Neural progenitor cell (in vitro differentiated cells): ENCODE data around the gene AUTS2. TPM values are rescaled to one million over a fixed set of nuclear protein-coding genes. Genes with fewer than 3 reads are reported as not detected.

ENCODE experiments used
- DNase-seq: peaks from one replicate; pipeline ENCODE4 v3.0.0-alpha.2; 2016; ENCODE audit warnings: low spot score
- H2AFZ ChIP-seq: fragments of 200-600 bp; sonication (generic); replicated peaks from 2 replicates; pipeline ENCODE4 v1.6.1; 2016; ENCODE audit warnings: antibody characterized with exemption
- H3F3A ChIP-seq: fragments of 200-600 bp; sonication (generic); 2 replicates; pipeline ENCODE4 v1.6.1; 2016; ENCODE audit warnings: antibody characterized with exemption, low read depth
- H3K27ac ChIP-seq: fragments of 200-600 bp; sonication (generic); 2 replicates; pipeline ENCODE4 v1.5.1; 2016; ENCODE audit warnings: mild to moderate bottlenecking
- H3K27me3 ChIP-seq: fragments of 200-600 bp; sonication (generic); 2 replicates; pipeline ENCODE4 v1.6.1; 2016; ENCODE audit warnings: mild to moderate bottlenecking, moderate library complexity
- H3K36me3 ChIP-seq: fragments of 200-600 bp; sonication (generic); 2 replicates; pipeline ENCODE4 v1.5.1; 2016
- H3K4me1 ChIP-seq: fragments of 200-600 bp; sonication (generic); 2 replicates; pipeline ENCODE4 v1.6.1; 2016; ENCODE audit warnings: mixed run types
- H3K4me2 ChIP-seq: fragments of 200-600 bp; sonication (generic); 2 replicates; pipeline ENCODE4 v1.6.1; 2016
- H3K4me3 ChIP-seq: fragments of 200-600 bp; sonication (generic); 2 replicates; pipeline ENCODE4 v1.5.1; 2016
- H3K79me2 ChIP-seq: fragments of 200-600 bp; sonication (generic); 2 replicates; pipeline ENCODE4 v1.6.1; 2016; ENCODE audit warnings: low read depth
- H3K9ac ChIP-seq: fragments of 200-600 bp; sonication (generic); 2 replicates; pipeline ENCODE4 v1.6.1; 2016
- H3K9me3 ChIP-seq: fragments of 200-600 bp; sonication (generic); 2 replicates; pipeline ENCODE4 v1.5.1; 2016; ENCODE audit warnings: low read depth
- H4K20me1 ChIP-seq: fragments of 200-600 bp; sonication (generic); 2 replicates; pipeline ENCODE4 v1.6.1; 2016; ENCODE audit warnings: low read depth
- H3K27ac Mint-ChIP-seq: 3 replicates; pipeline ENCODE4 v1.8.0; 2021; ENCODE audit warnings: mixed read lengths
- H3K27me3 Mint-ChIP-seq: 2 replicates; pipeline ENCODE4 v1.8.0; 2022; ENCODE audit warnings: low read depth, mild to moderate bottlenecking, inconsistent platforms, moderate library complexity, mixed read lengths; ENCODE audit not compliant: insufficient read depth
- H3K36me3 Mint-ChIP-seq: 3 replicates; pipeline ENCODE4 v1.8.0; 2021; ENCODE audit warnings: mixed read lengths
- H3K4me1 Mint-ChIP-seq: 3 replicates; pipeline ENCODE4 v1.8.0; 2021; ENCODE audit warnings: mixed read lengths
- H3K4me3 Mint-ChIP-seq: 3 replicates; pipeline ENCODE4 v1.8.0; 2021; ENCODE audit warnings: mild to moderate bottlenecking, moderate library complexity, mixed read lengths
- H3K9me3 Mint-ChIP-seq: 3 replicates; pipeline ENCODE4 v1.8.0; 2020; ENCODE audit warnings: mixed read lengths
- CTCF ChIP-seq: fragments of 200-600 bp; sonication (generic); IDR thresholded peaks from 2 replicates; pipeline ENCODE4 v1.5.1; 2017; ENCODE audit warnings: antibody characterized with exemption, mild to moderate bottlenecking
- EZH2 ChIP-seq: fragments of 200-600 bp; sonication (generic); IDR thresholded peaks from 2 replicates; pipeline ENCODE4 v1.6.1; 2017; ENCODE audit warnings: antibody characterized with exemption, mild to moderate bottlenecking, moderate library complexity
- EZH2phosphoT487 ChIP-seq: fragments of 200-600 bp; sonication (generic); IDR thresholded peaks from 2 replicates; pipeline ENCODE4 v1.6.1; 2017; ENCODE audit warnings: antibody characterized with exemption
- total RNA-seq: library from RNA; depleted of rRNA; stranded (reverse); fragments of >200 nt; gene quantifications from 2 replicates; pipeline ENCODE4 v1.2.3, GENCODE V29; 2015; ENCODE audit warnings: low replicate concordance

AUTS2 gene
- total RNA-seq, 1 donor from 2014 or later: 50.0 TPM

GRCh38 chr7:70529436-70529835, 931.2 kb downstream of the AUTS2 start:
- Mint-ChIP-seq H3K4me1 (peaks cover 37% of the 10 kb centered on the region), H3K36me3 (peaks cover 20% of the 10 kb centered on the region), H3K9me3 (peaks cover 17% of the 10 kb centered on the region), H3K27ac (no peak overlapping the region), H3K27me3 (peaks cover 2% of the 10 kb centered on the region), H3K4me3 (no peak overlapping the region)
- H3K4me3 ChIP-seq: no peak overlapping the region
- no peaks in the 10 kb centered on the region for H3K4me1 ChIP-seq
- no peaks in the 10 kb centered on the region for H3K36me3 ChIP-seq
- H2AFZ ChIP-seq: no peak overlapping the region
- no peaks in the 10 kb centered on the region for H3K9me3 ChIP-seq
- no peaks in the 10 kb centered on the region for H3K27me3 ChIP-seq
- H4K20me1 ChIP-seq: no peaks in the 10 kb centered on the region
- H3F3A ChIP-seq: no peaks in the 10 kb centered on the region
- no peak for DNase-seq
- H3K27ac ChIP-seq: no peak overlapping the region
- H3K4me2 ChIP-seq: no peak overlapping the region
- H3K79me2 ChIP-seq: no peaks in the 10 kb centered on the region
- H3K9ac ChIP-seq: no peak overlapping the region
- TF ChIP-seq EZH2 (no peak), CTCF (no peak), EZH2phosphoT487 (no peak)

GRCh38 chr7:70529914-70530585, 931.8 kb downstream of the AUTS2 start:
- Histone ChIP-seq H3K4me1 (no peaks in the 10 kb centered on the region), H3K4me2 (no peak overlapping the region), H2AFZ (no peak overlapping the region), H4K20me1 (no peaks in the 10 kb centered on the region), H3K4me3 (no peak overlapping the region), H3F3A (no peaks in the 10 kb centered on the region), H3K9me3 (no peaks in the 10 kb centered on the region), H3K79me2 (no peaks in the 10 kb centered on the region), H3K36me3 (no peaks in the 10 kb centered on the region), H3K9ac (no peak overlapping the region), H3K27me3 (no peaks in the 10 kb centered on the region), H3K27ac (no peak overlapping the region)
- Mint-ChIP-seq H3K27ac (no peak overlapping the region), H3K4me3 (no peak overlapping the region), H3K9me3 (peaks cover 17% of the 10 kb centered on the region), H3K4me1 (peaks cover 37% of the 10 kb centered on the region), H3K27me3 (peaks cover 2% of the 10 kb centered on the region), H3K36me3 (peaks cover 18% of the 10 kb centered on the region)
- no peak for DNase-seq
- TF ChIP-seq EZH2phosphoT487: no peak
- TF ChIP-seq EZH2: no peak
- no peak for TF ChIP-seq CTCF

GRCh38 chr7:70533614-70534013, 935.3 kb downstream of the AUTS2 start:
- no peak overlapping the region for H3K27ac Mint-ChIP-seq
- H4K20me1 ChIP-seq: no peaks in the 10 kb centered on the region
- H3K9ac ChIP-seq: no peak overlapping the region

GRCh38 chr7:70539205-70539604, 940.9 kb downstream of the AUTS2 start:
- TF ChIP-seq EZH2phosphoT487 (no peak), CTCF (no peak), EZH2 (no peak)
- Histone ChIP-seq H3K79me2 (no peaks in the 10 kb centered on the region), H4K20me1 (no peaks in the 10 kb centered on the region), H3K27me3 (no peaks in the 10 kb centered on the region), H3K4me2 (no peak overlapping the region), H2AFZ (no peak overlapping the region), H3K9me3 (no peaks in the 10 kb centered on the region), H3K36me3 (no peaks in the 10 kb centered on the region), H3K9ac (no peak overlapping the region), H3K4me3 (no peak overlapping the region), H3K4me1 (no peaks in the 10 kb centered on the region), H3K27ac (no peak overlapping the region), H3F3A (no peaks in the 10 kb centered on the region)
- peaks cover 2% of the 10 kb centered on the region for H3K4me1 Mint-ChIP-seq
- no peaks in the 10 kb centered on the region for H3K9me3 Mint-ChIP-seq
- DNase-seq: no peak
- peaks cover 3% of the 10 kb centered on the region for H3K27me3 Mint-ChIP-seq
- no peak overlapping the region for H3K27ac Mint-ChIP-seq
- H3K36me3 Mint-ChIP-seq: no peaks in the 10 kb centered on the region
- H3K4me3 Mint-ChIP-seq: no peak overlapping the region

More at GRCh38 chr7:70533614-70534013, 935.3 kb downstream of the AUTS2 start:
- peaks cover 5% of the 10 kb centered on the region for H3K27me3 Mint-ChIP-seq
- no peak overlapping the region for H3K4me3 ChIP-seq
- no peaks in the 10 kb centered on the region for H3K27me3 ChIP-seq
- no peaks in the 10 kb centered on the region for H3F3A ChIP-seq
- no peak for DNase-seq
- no peak overlapping the region for H3K27ac ChIP-seq
- peaks cover 14% of the 10 kb centered on the region for H3K9me3 Mint-ChIP-seq
- H3K36me3 Mint-ChIP-seq: peaks cover 7% of the 10 kb centered on the region
- H3K79me2 ChIP-seq: no peaks in the 10 kb centered on the region
- no peak for TF ChIP-seq EZH2phosphoT487
- no peaks in the 10 kb centered on the region for H3K36me3 ChIP-seq
- H3K4me3 Mint-ChIP-seq: no peak overlapping the region
- H3K4me1 Mint-ChIP-seq: peaks cover 17% of the 10 kb centered on the region
- no peak overlapping the region for H3K4me2 ChIP-seq
- no peaks in the 10 kb centered on the region for H3K9me3 ChIP-seq
- no peaks in the 10 kb centered on the region for H3K4me1 ChIP-seq
- no peak overlapping the region for H2AFZ ChIP-seq
